Spleen (tissue), 7 donors: ENCODE data around the gene PHACTR4.
A peak's percentile ranks its signal among the peaks of the same experiment; 100 is the strongest.

Experiments
- POLR2A ChIP-seq, 3 donors: fragments of 450-650 bp; IDR thresholded peaks; one replicate each; pipeline ENCODE4 v1.5.1; 2017; ENCODE audit warnings: antibody characterized with exemption in 3 of 3, mild to moderate bottlenecking in 1 of 3
- POLR2AphosphoS5 ChIP-seq, 3 donors: sonication (generic); formaldehyde crosslinking; IDR thresholded peaks; one replicate each; pipeline ENCODE4 v1.5.1; 2017; ENCODE audit warnings: antibody characterized with exemption in 3 of 3
- TF ChIP-seq, protein P1 (sequence below), 11 experiments: fragments of 200-600 bp in 7 of 11; fragments of 450-650 bp in 4 of 11; sonication (generic) in 4 of 11; IDR thresholded peaks in 8 of 11; conservative IDR thresholded peaks in 3 of 11; 1 replicate in 7 of 11; 2 replicates in 4 of 11; pipeline versions ENCODE4 v1.4.0 to v1.8.0; 2016 to 2021; ENCODE audit warnings: antibody characterized with exemption in 11 of 11, inconsistent platforms in 4 of 11, mild to moderate bottlenecking in 1 of 11
- donor health status: DM: no; HTN: no; CAD: no; lungs with moderate emphysema.
- donor health status: DM: no; HTN: no; CAD: no.
- donor health status: DM: no; HTN: no; CAD: no.

DNA sequence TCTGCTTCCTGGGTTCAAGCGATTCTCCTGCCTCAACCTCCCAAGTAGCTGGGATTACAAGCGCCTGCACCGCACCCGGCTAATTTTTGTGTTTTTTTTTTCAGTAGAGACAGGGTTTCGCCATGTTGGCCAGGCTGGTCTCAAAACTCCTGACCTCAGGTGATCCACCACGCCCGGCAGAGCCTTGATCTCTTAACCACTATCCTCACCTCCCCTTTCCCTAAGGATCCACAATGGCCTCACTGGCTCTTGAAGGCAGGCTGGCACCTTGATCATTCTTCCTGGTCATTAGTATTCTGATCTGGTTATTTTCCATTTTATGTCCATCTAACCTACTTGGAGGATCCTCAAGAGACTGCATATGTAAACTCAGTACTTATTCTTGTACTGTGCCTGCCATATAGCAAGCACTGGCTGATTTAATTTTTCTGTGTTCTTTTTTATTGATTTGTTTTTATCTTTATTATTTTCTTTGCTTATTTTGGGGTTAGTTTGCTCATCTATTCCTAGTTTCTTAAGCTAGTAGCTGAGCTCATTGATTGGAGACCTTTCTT lies 142.6 kb downstream of the PHACTR4 start:
- TF ChIP-seq, protein P1, sequence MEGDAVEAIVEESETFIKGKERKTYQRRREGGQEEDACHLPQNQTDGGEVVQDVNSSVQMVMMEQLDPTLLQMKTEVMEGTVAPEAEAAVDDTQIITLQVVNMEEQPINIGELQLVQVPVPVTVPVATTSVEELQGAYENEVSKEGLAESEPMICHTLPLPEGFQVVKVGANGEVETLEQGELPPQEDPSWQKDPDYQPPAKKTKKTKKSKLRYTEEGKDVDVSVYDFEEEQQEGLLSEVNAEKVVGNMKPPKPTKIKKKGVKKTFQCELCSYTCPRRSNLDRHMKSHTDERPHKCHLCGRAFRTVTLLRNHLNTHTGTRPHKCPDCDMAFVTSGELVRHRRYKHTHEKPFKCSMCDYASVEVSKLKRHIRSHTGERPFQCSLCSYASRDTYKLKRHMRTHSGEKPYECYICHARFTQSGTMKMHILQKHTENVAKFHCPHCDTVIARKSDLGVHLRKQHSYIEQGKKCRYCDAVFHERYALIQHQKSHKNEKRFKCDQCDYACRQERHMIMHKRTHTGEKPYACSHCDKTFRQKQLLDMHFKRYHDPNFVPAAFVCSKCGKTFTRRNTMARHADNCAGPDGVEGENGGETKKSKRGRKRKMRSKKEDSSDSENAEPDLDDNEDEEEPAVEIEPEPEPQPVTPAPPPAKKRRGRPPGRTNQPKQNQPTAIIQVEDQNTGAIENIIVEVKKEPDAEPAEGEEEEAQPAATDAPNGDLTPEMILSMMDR (IDR thresholded peaks at IDR 0.05 in 8 of 11, conservative IDR thresholded peaks at IDR 0.05 in 3 of 11), result no peak
- TF ChIP-seq POLR2A (IDR thresholded peaks at IDR 0.05), result no peak
- TF ChIP-seq POLR2AphosphoS5 (IDR thresholded peaks at IDR 0.05), result peak in 1 of 3 donors; percentile 52
